ENCODE measurements around the gene ZDHHC4.
A peak's percentile ranks its signal among the peaks of the same experiment; 100 is the strongest.

ZDHHC4 gene

GRCh38 chr7:6637544-6638229, 60.4 kb downstream of the ZDHHC4 start (continued):
- TF ChIP-seq ZNF214 (tag by site-specific recombination; IDR thresholded peaks at IDR 0.05; ENCODE audit: borderline replicate concordance) (no peak), PBX3 (CRISPR knock-in tag; IDR thresholded peaks at IDR 0.05) (no peak), ZNF747 (tag by site-specific recombination; IDR thresholded peaks at IDR 0.05) (no peak), ZBTB49 (tag by site-specific recombination; IDR thresholded peaks at IDR 0.05; ENCODE audit: low read depth) (no peak), OSR2 (tag by site-specific recombination; IDR thresholded peaks at IDR 0.05) (no peak), SETDB1 (IDR thresholded peaks at IDR 0.05; ENCODE audit: insufficient read length, low read length) (no peak), ZNF324 (tag by site-specific recombination; IDR thresholded peaks at IDR 0.05) (no peak), ZNF48 (tag by site-specific recombination; IDR thresholded peaks at IDR 0.05) (no peak), HIC1 (tag by site-specific recombination; IDR thresholded peaks at IDR 0.05) (no peak), KLF17 (tag by site-specific recombination; IDR thresholded peaks at IDR 0.05) (no peak), ZNF133 (tag by site-specific recombination; IDR thresholded peaks at IDR 0.05) (no peak), ZNF596 (tag by site-specific recombination; IDR thresholded peaks at IDR 0.05) (no peak), ZNF23 (tag by site-specific recombination; IDR thresholded peaks at IDR 0.05; ENCODE audit: borderline replicate concordance) (no peak), ZNF571 (tag by site-specific recombination; IDR thresholded peaks at IDR 0.05) (no peak), ZBTB48 (tag by site-specific recombination; IDR thresholded peaks at IDR 0.05) (no peak), BCL11B (tag by site-specific recombination; IDR thresholded peaks at IDR 0.05; ENCODE audit: low read depth) (no peak), ZNF777 (tag by site-specific recombination; IDR thresholded peaks at IDR 0.05; ENCODE audit: borderline replicate concordance) (no peak), ZIC2 (tag by site-specific recombination; IDR thresholded peaks at IDR 0.05) (peak; percentile 58), CTCF (tag by site-specific recombination; IDR thresholded peaks at IDR 0.05) (peak; percentile 52; the same call in 1 of the 2 replicates), GLIS1 (tag by site-specific recombination; IDR thresholded peaks at IDR 0.05) (peak; percentile 73)

Data from HEK293 (cell line).